ENCODE measurements around the gene SCAANT1.

Gene SCAANT1

GRCh38 chr3:63911509-63911872 lies 692 bp downstream of the SCAANT1 start:
- peaks cover 7% of the 10 kb centered on the region for H3K36me3 ChIP-seq
- H3K4me1 ChIP-seq: peaks cover 4% of the 10 kb centered on the region; the same call in 1 of the 2 replicates
- no peaks in the 10 kb centered on the region for H3K27me3 ChIP-seq
- no peak for DNase-seq
- no peak for TF ChIP-seq CTCF (IDR thresholded peaks at IDR 0.05; ENCODE audit: low read depth, low read length)
- no peaks in the 10 kb centered on the region for H3K9me3 ChIP-seq
- peak overlapping the region; percentile 77 for H3K4me3 ChIP-seq (ENCODE audit: low read depth, low read length)

- H3K4me1 ChIP-seq: peaks cover 4% of the 10 kb centered on the region; the same call in 1 of the 2 replicates
These were observed 1.3 kb downstream of the SCAANT1 start for GRCh38 chr3:63910891-63911290.

GRCh38 chr3:63910001-63910400 lies 2.2 kb downstream of the SCAANT1 start:
- DNase-seq: no peak
- H3K4me3 ChIP-seq (ENCODE audit: low read depth, low read length): no peak overlapping the region
- H3K4me1 ChIP-seq: peaks cover 4% of the 10 kb centered on the region; the same call in 1 of the 2 replicates
- no peaks in the 10 kb centered on the region for H3K9me3 ChIP-seq
- TF ChIP-seq CTCF (IDR thresholded peaks at IDR 0.05; ENCODE audit: low read depth, low read length): no peak
- peaks cover 2% of the 10 kb centered on the region for H3K36me3 ChIP-seq
- H3K27me3 ChIP-seq: no peaks in the 10 kb centered on the region

More at GRCh38 chr3:63910891-63911290, 1.3 kb downstream of the SCAANT1 start:
- Histone ChIP-seq H3K36me3 (peaks cover 4% of the 10 kb centered on the region), H3K27me3 (no peaks in the 10 kb centered on the region), H3K9me3 (no peaks in the 10 kb centered on the region), H3K4me3 (ENCODE audit: low read depth, low read length) (peak overlapping the region; percentile 77; the same call in 1 of the 2 replicates)
- no peak for TF ChIP-seq CTCF (IDR thresholded peaks at IDR 0.05; ENCODE audit: low read depth, low read length)
- no peak for DNase-seq

- TF ChIP-seq CTCF (IDR thresholded peaks at IDR 0.05; ENCODE audit: low read depth, low read length): no peak
- Histone ChIP-seq H3K36me3 (no peaks in the 10 kb centered on the region), H3K4me1 (peaks cover 4% of the 10 kb centered on the region; the same call in 1 of the 2 replicates), H3K9me3 (no peaks in the 10 kb centered on the region), H3K27me3 (no peaks in the 10 kb centered on the region), H3K4me3 (ENCODE audit: low read depth, low read length) (no peak overlapping the region)
- no peak for DNase-seq
These were observed 2.8 kb downstream of the SCAANT1 start for GRCh38 chr3:63909431-63909830.

GRCh38 chr3:63908776-63909175 lies 3.4 kb downstream of the SCAANT1 start:
- DNase-seq: no peak
- H3K4me3 ChIP-seq (ENCODE audit: low read depth, low read length): no peak overlapping the region
- no peaks in the 10 kb centered on the region for H3K36me3 ChIP-seq
- H3K9me3 ChIP-seq: no peaks in the 10 kb centered on the region
- peaks cover 4% of the 10 kb centered on the region; the same call in 1 of the 2 replicates for H3K4me1 ChIP-seq
- no peak for TF ChIP-seq CTCF (IDR thresholded peaks at IDR 0.05; ENCODE audit: low read depth, low read length)
- H3K27me3 ChIP-seq: no peaks in the 10 kb centered on the region

GRCh38 chr3:63908081-63908736 lies 4.0 kb downstream of the SCAANT1 start:
- H3K36me3 ChIP-seq: no peaks in the 10 kb centered on the region
- peaks cover 4% of the 10 kb centered on the region; the same call in 1 of the 2 replicates for H3K4me1 ChIP-seq

More at GRCh38 chr3:63908081-63908736, 4.0 kb downstream of the SCAANT1 start:
- H3K27me3 ChIP-seq: no peaks in the 10 kb centered on the region
- H3K4me3 ChIP-seq (ENCODE audit: low read depth, low read length): no peak overlapping the region
- no peaks in the 10 kb centered on the region for H3K9me3 ChIP-seq
- TF ChIP-seq CTCF (IDR thresholded peaks at IDR 0.05; ENCODE audit: low read depth, low read length): peak; percentile 49
- no peak for DNase-seq
